HEK293T (cell line): ENCODE measurements around the gene IRF6.

ENCODE experiments used
- CTCF ChIA-PET: fragments of 350-600 bp; formaldehyde crosslinking; extraction: SDS; loops from one replicate; lab custom pipeline; 2021; ENCODE audit warnings: antibody characterized with exemption, inconsistent platforms; lab: Yijun Ruan, JAX
- POLR2A ChIA-PET: fragments of 350-600 bp; formaldehyde crosslinking; extraction: SDS; loops from one replicate; lab custom pipeline; 2020; ENCODE audit warnings: antibody characterized with exemption, inconsistent platforms; lab: Yijun Ruan, JAX
- DNase-seq: peaks from one replicate; pipeline ENCODE4 v3.0.0; 2012; ENCODE audit warnings: mixed read lengths; ENCODE audit errors: extremely low spot score
- ARNT ChIP-seq: fragments of 450-650 bp; IDR thresholded peaks from 2 replicates; pipeline ENCODE4 v1.6.1; 2017; ENCODE audit warnings: mild to moderate bottlenecking
- BHLHE40 ChIP-seq: fragments of 450-650 bp; IDR thresholded peaks from 2 replicates; pipeline ENCODE4 v1.6.1; 2016; ENCODE audit warnings: mild to moderate bottlenecking, moderate library complexity, borderline replicate concordance
- CTBP1 ChIP-seq: fragments of 450-650 bp; IDR thresholded peaks from 2 replicates; pipeline ENCODE4 v1.6.1; 2016; ENCODE audit warnings: borderline replicate concordance
- ELF4 ChIP-seq: fragments of 450-650 bp; IDR thresholded peaks from 2 replicates; pipeline ENCODE4 v1.6.1; 2017; ENCODE audit warnings: antibody characterized with exemption
- FOXA1 ChIP-seq: fragments of 450-650 bp; IDR thresholded peaks from 2 replicates; pipeline ENCODE4 v1.6.1; 2016; ENCODE audit warnings: mild to moderate bottlenecking
- FOXK2 ChIP-seq: fragments of 450-650 bp; IDR thresholded peaks from 2 replicates; pipeline ENCODE4 v1.6.1; 2016; ENCODE audit warnings: mild to moderate bottlenecking
- FOXM1 ChIP-seq: fragments of 450-650 bp; IDR thresholded peaks from 2 replicates; pipeline ENCODE4 v1.6.1; 2017; ENCODE audit warnings: mild to moderate bottlenecking, borderline replicate concordance
- HDGF ChIP-seq: fragments of 450-650 bp; IDR thresholded peaks from 2 replicates; pipeline ENCODE4 v1.6.1; 2017; ENCODE audit warnings: antibody characterized with exemption, borderline replicate concordance
- L3MBTL2 ChIP-seq: fragments of 450-650 bp; conservative IDR thresholded peaks from 2 replicates; pipeline ENCODE4 v1.6.1; 2016; ENCODE audit warnings: mild to moderate bottlenecking
- LEF1 ChIP-seq: fragments of 450-650 bp; IDR thresholded peaks from 2 replicates; pipeline ENCODE4 v1.6.1; 2017; ENCODE audit warnings: mild to moderate bottlenecking, borderline replicate concordance
- NFRKB ChIP-seq: fragments of 450-650 bp; IDR thresholded peaks from 2 replicates; pipeline ENCODE4 v1.6.1; 2016; ENCODE audit warnings: mild to moderate bottlenecking, moderate library complexity
- PKNOX1 ChIP-seq: fragments of 450-650 bp; IDR thresholded peaks from 2 replicates; pipeline ENCODE4 v1.6.1; 2016
- SP1 ChIP-seq: fragments of 450-650 bp; IDR thresholded peaks from 2 replicates; pipeline ENCODE4 v1.6.1; 2017
- SUZ12 ChIP-seq: fragments of 450-650 bp; IDR thresholded peaks from 2 replicates; pipeline ENCODE4 v1.6.1; 2016; ENCODE audit warnings: mild to moderate bottlenecking
- TARDBP ChIP-seq: fragments of 450-650 bp; IDR thresholded peaks from 2 replicates; pipeline ENCODE4 v1.6.1; 2016
- ZNF384 ChIP-seq: fragments of 450-650 bp; IDR thresholded peaks from 2 replicates; pipeline ENCODE4 v1.6.1; 2016

IRF6 gene

GRCh38 chr1:209827384-209828262 is 21.7 kb upstream of the IRF6 start, which contains the start of gene UTP25:
Gene UTP25 (plus strand): TSS chr1:209827972. CDS start chr1:209828064, 92 bp downstream.
- peak; percentile 91 for DNase-seq
- TF ChIP-seq FOXK2, result peak; percentile 96
- TF ChIP-seq ELF4, result peak; percentile 64
- TF ChIP-seq NFRKB, result no peak
- peak; percentile 98 for TF ChIP-seq L3MBTL2
- ChIA-PET POLR2A (interaction anchor here (0.6 to 1.4 kb wide), 12 partner anchors 9 to 165 kb away, joined by 3 to 7 read pairs (median 4); partner anchors contain the start of gene C1orf74), CTCF (interaction anchor here (0.6 to 1.5 kb wide), 7 partner anchors 11 to 162 kb away, joined by 3 to 4 read pairs (median 3); no protein-coding TSS in a partner anchor)

- TF ChIP-seq BHLHE40, result no peak
- TF ChIP-seq SUZ12, result no peak
- TF ChIP-seq HDGF, result no peak
- TF ChIP-seq ARNT, result no peak
- no peak for TF ChIP-seq FOXA1
- no peak for TF ChIP-seq ELF4
- no peak for TF ChIP-seq FOXM1
- no peak for TF ChIP-seq FOXK2
- no peak for TF ChIP-seq TARDBP
- TF ChIP-seq PKNOX1, result no peak
- TF ChIP-seq NFRKB, result no peak
- no peak for TF ChIP-seq SP1
- TF ChIP-seq L3MBTL2, result no peak
- no peak for TF ChIP-seq CTBP1
- no peak for TF ChIP-seq LEF1
- TF ChIP-seq ZNF384, result no peak
- POLR2A ChIA-PET, result interaction anchor here (1.3 kb wide), 1 partner anchor 41 kb away, joined by 5 read pairs; the partner anchor contains the start of gene C1orf74
- no peak for DNase-seq
Measured at GRCh38 chr1:209825591-209826434, 19.9 kb upstream of the IRF6 start.

GRCh38 chr1:209823143-209824041 is 17.4 kb upstream of the IRF6 start:
- peak; percentile 69 for DNase-seq
- TF ChIP-seq FOXA1 (no peak), FOXM1 (no peak), ZNF384 (no peak), LEF1 (no peak), HDGF (no peak), CTBP1 (no peak), SUZ12 (no peak), PKNOX1 (no peak), NFRKB (no peak), BHLHE40 (no peak), FOXK2 (no peak), ARNT (no peak), L3MBTL2 (no peak), ELF4 (no peak)
- CTCF ChIA-PET, result interaction anchor here (0.6 to 2.7 kb wide), 11 partner anchors 9 to 406 kb away, joined by 3 to 11 read pairs (median 4); no protein-coding TSS in a partner anchor
- POLR2A ChIA-PET, result interaction anchor here (0.9 to 1.1 kb wide), 2 partner anchors 15 to 39 kb away, joined by 3 read pairs; no protein-coding TSS in a partner anchor

More at GRCh38 chr1:209825591-209826434, 19.9 kb upstream of the IRF6 start:
- CTCF ChIA-PET, result interaction anchor here (1.5 kb wide), 1 partner anchor 9 kb away, joined by 3 read pairs; no protein-coding TSS in a partner anchor

GRCh38 chr1:209822706-209823105 is 16.8 kb upstream of the IRF6 start:
- DNase-seq, result no peak
- ChIA-PET POLR2A (interaction anchor here (0.9 to 1.1 kb wide), 2 partner anchors 15 to 38 kb away, joined by 3 read pairs; no protein-coding TSS in a partner anchor), CTCF (interaction anchor here (0.6 to 2.7 kb wide), 9 partner anchors 9 to 407 kb away, joined by 3 to 11 read pairs (median 4); no protein-coding TSS in a partner anchor)
- TF ChIP-seq LEF1 (no peak), ARNT (no peak), BHLHE40 (no peak), ZNF384 (no peak), FOXK2 (no peak), SP1 (no peak), CTBP1 (no peak), PKNOX1 (no peak), HDGF (no peak), L3MBTL2 (no peak), FOXA1 (no peak), SUZ12 (no peak), FOXM1 (no peak)
